Common myeloid progenitor, CD34-positive (primary cell): Measurements from ENCODE around the gene RLN1.
"Not testable (repeated sequence)": the region's sequence is repeated elsewhere in the genome, so short reads cannot be mapped to it uniquely, and the experiment has no call there.

Experiments used
- CTCF ChIA-PET: fragments of 350-600 bp; sonication (Branson Sonifier 250); formaldehyde crosslinking; loops from one replicate; lab custom pipeline; 2021; ENCODE audit warnings: antibody characterized with exemption; lab: Charles Lee
- POLR2A ChIA-PET: fragments of 350-600 bp; sonication (Branson Sonifier 250); formaldehyde crosslinking; loops from one replicate; lab custom pipeline; 2021; ENCODE audit warnings: antibody characterized with exemption; lab: Charles Lee
- DNase-seq, 3 donors: peaks; one replicate each; pipeline versions ENCODE4 v3.0.0 to v3.0.0-alpha.2; 2013
- H3K27ac ChIP-seq, 2 experiments: 1 replicate in 1 of 2; 2 replicates in 1 of 2; pipeline ENCODE4 v1.7.0; 2013; ENCODE audit warnings: inconsistent platforms in 2 of 2, low read length in 2 of 2, mild to moderate bottlenecking in 2 of 2, low read depth in 1 of 2, moderate library complexity in 1 of 2; ENCODE audit not compliant: severe bottlenecking in 2 of 2, insufficient read depth in 1 of 2, poor library complexity in 1 of 2
- H3K27me3 ChIP-seq, 5 experiments: replicated peaks in 2 of 5; 1 replicate in 3 of 5; 2 replicates in 2 of 5; pipeline versions ENCODE4 v1.6.1 to v1.7.0; 2013; ENCODE audit warnings: low read length in 4 of 5, mild to moderate bottlenecking in 2 of 5, moderate library complexity in 2 of 5, inconsistent platforms in 1 of 5; ENCODE audit not compliant: insufficient read depth in 5 of 5, control insufficient read depth in 4 of 5
- H3K36me3 ChIP-seq, 4 experiments: 1 replicate in 2 of 4; 2 replicates in 2 of 4; pipeline versions ENCODE4 v1.6.1 to v1.7.0; 2013; ENCODE audit warnings: low read length in 3 of 4, control low read depth in 1 of 4, mild to moderate bottlenecking in 1 of 4; ENCODE audit not compliant: control insufficient read depth in 4 of 4, insufficient read depth in 4 of 4
- H3K4me1 ChIP-seq, 4 experiments: 1 replicate in 3 of 4; 2 replicates in 1 of 4; pipeline versions ENCODE4 v1.6.1 to v1.7.1; 2013; ENCODE audit warnings: low read length in 3 of 4, mild to moderate bottlenecking in 3 of 4, control low read depth in 1 of 4, inconsistent platforms in 1 of 4, moderate library complexity in 1 of 4; ENCODE audit not compliant: control insufficient read depth in 4 of 4, insufficient read depth in 4 of 4; ENCODE audit errors: control extremely low read depth in 1 of 4
- H3K4me3 ChIP-seq, 7 experiments: 1 replicate in 4 of 7; 2 replicates in 3 of 7; pipeline versions ENCODE4 v1.5.1 to v1.7.0; 2013; ENCODE audit warnings: mild to moderate bottlenecking in 7 of 7, low read length in 6 of 7, moderate library complexity in 6 of 7, inconsistent platforms in 2 of 7, low read depth in 2 of 7, control low read depth in 1 of 7; ENCODE audit not compliant: insufficient read depth in 4 of 7, control insufficient read depth in 1 of 7; ENCODE audit errors: extremely low read depth in 1 of 7
- H3K9me3 ChIP-seq, 5 experiments: 1 replicate in 4 of 5; 2 replicates in 1 of 5; pipeline versions ENCODE4 v1.6.1 to v1.7.1; 2013; ENCODE audit warnings: low read length in 4 of 5, mild to moderate bottlenecking in 2 of 5, inconsistent platforms in 1 of 5, low read depth in 1 of 5, moderate library complexity in 1 of 5; ENCODE audit not compliant: control insufficient read depth in 4 of 5, insufficient read depth in 2 of 5; ENCODE audit errors: control extremely low read depth in 1 of 5
- WGBS: methylation state at CpG from one replicate; pipeline ENCODE4 v1.1.5; 2013; ENCODE audit not compliant: insufficient coverage; 5-methylcytosine and 5-hydroxymethylcytosine counted together

Gene RLN1

GRCh38 chr9:5354184-5354583, 14.5 kb upstream of the RLN1 start:
- Histone ChIP-seq H3K27me3 (no peaks in the 10 kb centered on the region), H3K4me1 (peaks cover 0 to 4% (median 0%) of the 10 kb centered on the region in 4 experiments), H3K4me3 (no peak overlapping the region), H3K36me3 (peaks cover 0 to 8% (median 3%) of the 10 kb centered on the region in 4 experiments), H3K9me3 (peaks cover 0 to 9% (median 0%) of the 10 kb centered on the region in 5 experiments), H3K27ac (no peak overlapping the region)
- WGBS: 93% methylated on average over 2 of the region's 2 CpGs
- no peak for DNase-seq
- POLR2A ChIA-PET: no interaction called here
- CTCF ChIA-PET: no interaction called here

- no peak overlapping the region for H3K27ac ChIP-seq
- ChIA-PET POLR2A (no interaction called here), CTCF (no interaction called here)
- no peaks in the 10 kb centered on the region for H3K27me3 ChIP-seq
- no peak overlapping the region for H3K4me3 ChIP-seq
- 100% methylated on average over 1 of the region's 1 CpG for WGBS
- H3K9me3 ChIP-seq: peaks cover 0 to 10% (median 0%) of the 10 kb centered on the region in 5 experiments
- peaks cover 0 to 8% (median 2%) of the 10 kb centered on the region in 4 experiments for H3K36me3 ChIP-seq
- DNase-seq: no peak
- H3K4me1 ChIP-seq: peaks cover 0 to 4% (median 0%) of the 10 kb centered on the region in 4 experiments
Measured at GRCh38 chr9:5352637-5353248, 13.1 kb upstream of the RLN1 start.

DNA sequence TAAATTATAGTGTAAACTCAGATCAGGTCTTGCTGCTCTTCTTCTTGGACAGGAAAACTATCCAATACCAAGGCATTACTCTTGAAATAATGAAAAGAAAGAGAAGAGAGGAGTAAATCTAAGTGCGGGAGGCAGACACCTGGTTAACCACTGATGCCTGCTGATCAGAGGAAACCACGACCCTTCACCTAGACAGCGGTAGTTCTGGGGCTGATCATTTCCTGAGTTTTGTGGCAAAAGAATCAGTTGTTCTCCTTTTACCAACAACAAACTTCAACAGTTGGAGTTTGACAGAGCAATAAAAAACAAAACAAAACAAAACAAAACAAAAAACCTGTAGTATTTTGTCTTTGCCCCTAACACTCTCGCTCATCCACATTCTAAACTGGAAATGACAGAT, 3.0 kb downstream of the RLN1 start:
- Histone ChIP-seq H3K27ac (no peak overlapping the region), H3K27me3 (no peaks in the 10 kb centered on the region), H3K36me3 (peaks cover 0 to 3% (median 0%) of the 10 kb centered on the region in 4 experiments), H3K4me1 (peaks cover 7 to 17% (median 11%) of the 10 kb centered on the region in 4 experiments), H3K9me3 (no peaks in the 10 kb centered on the region), H3K4me3 (peak overlapping the region in 3 of 7 experiments; percentile 8 to 48 (median 19))
- ChIA-PET CTCF (no interaction called here), POLR2A (no interaction called here)
- WGBS: no CpG with 5 or more reads among the region's 4 CpGs
- peak; percentile 13 to 84 (median 72) for DNase-seq

DNA sequence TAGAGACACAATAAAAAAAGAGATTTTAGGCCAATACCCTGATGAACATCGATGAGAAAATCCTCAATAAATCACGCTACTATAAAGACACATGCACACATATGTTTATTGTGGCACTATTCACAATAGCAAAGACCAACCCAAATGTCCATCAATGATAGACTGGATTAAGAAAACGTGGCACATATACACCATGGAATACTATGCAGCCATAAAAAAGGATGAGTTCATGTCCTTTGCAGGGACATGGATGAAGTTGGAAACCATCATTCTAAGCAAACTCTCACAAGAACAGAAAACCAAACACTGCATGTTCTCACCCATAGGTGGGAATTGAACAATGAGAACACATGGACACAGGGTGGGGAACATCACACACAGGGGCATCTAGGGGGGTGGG, 8.4 kb downstream of the RLN1 start:
- H3K4me1 ChIP-seq, DNase-seq, H3K27ac ChIP-seq, CTCF ChIA-PET, H3K36me3 ChIP-seq, H3K4me3 ChIP-seq, H3K9me3 ChIP-seq, H3K27me3 ChIP-seq, POLR2A ChIA-PET: not testable (repeated sequence)
- 100% methylated on average over 1 of the region's 3 CpGs for WGBS

DNA sequence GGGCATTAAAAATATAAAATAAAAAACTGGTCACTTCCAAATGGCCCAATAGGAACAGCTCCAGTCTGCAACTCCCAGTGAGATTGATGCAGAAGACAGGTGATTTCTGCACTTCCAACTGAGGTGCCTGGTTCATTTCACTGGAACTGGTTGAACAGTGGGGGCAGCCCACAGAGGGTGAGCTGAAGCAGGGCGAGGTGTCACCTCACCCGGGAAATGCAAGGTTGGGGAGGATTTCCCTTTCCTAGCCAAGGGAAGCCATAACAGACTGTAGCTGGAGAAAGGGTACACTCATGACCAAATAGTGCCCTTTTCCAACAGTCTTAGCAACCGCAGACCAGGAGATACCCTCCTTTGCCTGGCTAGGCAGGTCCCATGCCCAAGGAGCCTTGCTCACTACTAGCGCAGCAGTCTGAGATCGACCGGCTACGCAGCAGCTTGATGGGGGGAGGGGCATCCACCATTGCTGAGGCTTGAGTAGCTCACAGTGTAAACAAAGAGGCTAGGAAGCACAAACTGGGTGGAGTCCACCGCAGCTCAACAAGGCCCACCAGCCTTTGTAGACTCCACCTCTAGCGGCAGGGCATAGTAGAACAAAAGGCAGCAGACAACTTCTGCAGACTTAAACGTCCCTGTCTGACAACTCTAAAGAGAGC, 12.7 kb downstream of the RLN1 start:
- ChIA-PET CTCF (no interaction called here), POLR2A (interaction anchor here (1.2 kb wide), 1 partner anchor 51 kb away, joined by 4 read pairs; no protein-coding TSS in a partner anchor)
- H3K9me3 ChIP-seq: peaks cover 0 to 5% (median 0%) of the 10 kb centered on the region in 5 experiments
- H3K4me1 ChIP-seq: no peaks in the 10 kb centered on the region
- 100% methylated on average over 10 of the region's 10 CpGs for WGBS
- H3K4me3 ChIP-seq: no peak overlapping the region
- no peak overlapping the region for H3K27ac ChIP-seq
- no peaks in the 10 kb centered on the region for H3K36me3 ChIP-seq
- no peaks in the 10 kb centered on the region for H3K27me3 ChIP-seq
- no peak for DNase-seq

DNA sequence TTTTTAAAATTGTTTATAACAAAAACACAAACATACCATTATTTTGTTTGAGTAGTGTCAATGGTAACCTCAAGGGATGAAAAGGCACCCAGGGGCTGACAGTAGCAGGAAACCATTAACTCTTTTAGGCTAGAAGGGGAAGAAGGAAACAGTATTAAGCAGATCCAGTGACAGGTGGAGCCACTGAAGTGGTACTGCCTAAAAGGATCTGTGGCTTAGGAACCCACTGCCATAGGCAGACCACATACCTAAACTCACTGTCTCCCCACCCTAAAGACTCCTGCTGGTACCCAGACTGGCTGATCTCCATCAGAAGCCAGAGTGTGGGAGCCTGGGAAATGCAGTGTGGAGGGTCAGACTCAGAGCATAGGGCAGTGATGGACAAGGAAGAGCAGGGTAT, 13.5 kb downstream of the RLN1 start:
- Histone ChIP-seq H3K4me3 (no peak overlapping the region), H3K36me3 (no peaks in the 10 kb centered on the region), H3K9me3 (peaks cover 0 to 4% (median 0%) of the 10 kb centered on the region in 5 experiments), H3K27me3 (no peaks in the 10 kb centered on the region), H3K27ac (no peak overlapping the region), H3K4me1 (peaks cover 0 to 6% (median 0%) of the 10 kb centered on the region in 4 experiments)
- CTCF ChIA-PET: no interaction called here
- POLR2A ChIA-PET: interaction anchor here (1.2 kb wide), 1 partner anchor 51 kb away, joined by 4 read pairs; no protein-coding TSS in a partner anchor
- no peak for DNase-seq

DNA sequence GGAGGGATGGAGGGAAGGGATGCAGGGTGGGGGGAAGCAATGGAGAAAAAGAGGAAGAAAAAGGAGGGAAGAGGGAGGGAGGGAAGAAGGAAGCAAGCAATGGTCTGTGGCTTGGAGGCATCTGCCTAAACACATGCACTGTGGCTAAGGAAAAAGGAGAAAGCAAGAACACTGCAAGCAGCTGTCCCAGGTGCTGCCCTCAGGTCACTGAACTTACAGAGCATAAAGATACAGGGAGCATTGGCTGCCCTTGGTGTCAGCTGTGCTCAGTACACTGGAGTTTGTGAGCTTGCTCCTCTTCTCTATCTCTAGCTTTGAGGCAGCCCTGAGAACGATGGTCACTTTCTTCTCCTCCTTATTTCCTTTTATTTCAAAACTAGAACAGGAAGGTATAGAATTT, 18.1 kb downstream of the RLN1 start:
- H3K27me3 ChIP-seq, H3K9me3 ChIP-seq, H3K36me3 ChIP-seq, H3K4me1 ChIP-seq, POLR2A ChIA-PET, H3K4me3 ChIP-seq, H3K27ac ChIP-seq: not testable (repeated sequence)
- peak in 2 of 3 donors; percentile 6 to 43 for DNase-seq
- CTCF ChIA-PET: interaction anchor here (1.2 kb wide), 1 partner anchor 25 kb away, joined by 3 read pairs; no protein-coding TSS in a partner anchor
- no CpG with 5 or more reads among the region's 1 CpG for WGBS
